Measurements from ENCODE around the gene RAB7B. TPM values are rescaled to one million over a fixed set of nuclear protein-coding genes. Genes with fewer than 3 reads are reported as not detected.

RAB7B gene
- total RNA-seq, 1 donor from 2014 or later = 0.78 TPM

DNA sequence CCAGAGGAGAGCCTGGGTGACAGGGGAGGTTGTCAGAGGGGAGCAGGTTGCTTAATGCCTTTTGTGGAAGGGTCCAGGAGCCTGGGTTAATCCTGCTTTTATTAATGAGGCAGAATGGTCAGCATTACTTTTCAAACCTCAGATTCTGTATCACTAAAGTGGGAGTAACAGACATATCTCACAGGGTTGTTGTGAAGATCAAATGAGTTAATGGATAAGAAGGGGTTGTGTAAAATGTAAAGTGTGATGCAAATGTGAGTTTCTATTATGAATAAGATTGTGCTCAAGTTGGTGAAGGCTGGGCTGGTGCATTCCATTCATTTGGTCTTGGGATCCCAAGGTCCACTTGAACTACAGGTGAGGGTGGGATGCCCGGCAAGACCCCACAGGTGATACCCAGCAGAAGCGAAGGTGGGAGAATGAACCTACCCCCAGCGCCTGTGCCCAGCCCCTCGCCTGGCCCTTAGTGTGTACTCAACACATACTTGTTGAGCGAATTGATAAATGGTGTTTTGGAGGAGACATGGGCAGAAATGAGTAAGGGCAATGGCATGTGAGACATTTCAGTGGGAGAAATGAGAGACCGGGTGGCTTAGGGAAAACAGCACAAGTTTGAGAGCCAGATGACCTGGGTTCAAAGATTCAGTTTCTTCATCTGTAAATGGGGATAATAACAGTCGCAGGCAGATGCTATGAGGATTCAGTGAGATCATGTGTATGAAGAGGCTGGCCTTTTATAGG is 66.2 kb downstream of the RAB7B start:
- H3K4me3 Mint-ChIP-seq (ENCODE audit: unreplicated experiment) = no peak overlapping the region
- no peak overlapping the region for H3K27ac Mint-ChIP-seq (ENCODE audit: unreplicated experiment)
- H3K9me3 Mint-ChIP-seq (ENCODE audit: unreplicated experiment) = no peaks in the 10 kb centered on the region
- H3K4me1 Mint-ChIP-seq (ENCODE audit: unreplicated experiment) = no peaks in the 10 kb centered on the region
- no peaks in the 10 kb centered on the region for H3K36me3 Mint-ChIP-seq (ENCODE audit: unreplicated experiment)
- DNase-seq (ENCODE audit: extremely low spot score, unreplicated experiment) = no peak
- no peak for TF ChIP-seq CTCF (IDR thresholded peaks at IDR 0.05)
- H3K27me3 Mint-ChIP-seq (ENCODE audit: unreplicated experiment) = peaks cover 15% of the 10 kb centered on the region

GRCh38 chr1:205936311-205936710 is 66.9 kb downstream of the RAB7B start:
- DNase-seq (ENCODE audit: extremely low spot score, unreplicated experiment) = no peak
- no peak overlapping the region for H3K4me3 Mint-ChIP-seq (ENCODE audit: unreplicated experiment)
- no peaks in the 10 kb centered on the region for H3K9me3 Mint-ChIP-seq (ENCODE audit: unreplicated experiment)
- TF ChIP-seq CTCF (IDR thresholded peaks at IDR 0.05) = no peak
- no peaks in the 10 kb centered on the region for H3K4me1 Mint-ChIP-seq (ENCODE audit: unreplicated experiment)
- H3K27me3 Mint-ChIP-seq (ENCODE audit: unreplicated experiment) = peaks cover 8% of the 10 kb centered on the region
- no peak overlapping the region for H3K27ac Mint-ChIP-seq (ENCODE audit: unreplicated experiment)
- no peaks in the 10 kb centered on the region for H3K36me3 Mint-ChIP-seq (ENCODE audit: unreplicated experiment)

GRCh38 chr1:205935869-205936268 is 67.3 kb downstream of the RAB7B start:
- H3K4me1 Mint-ChIP-seq (ENCODE audit: unreplicated experiment) = no peaks in the 10 kb centered on the region
- peaks cover 11% of the 10 kb centered on the region for H3K27me3 Mint-ChIP-seq (ENCODE audit: unreplicated experiment)

GRCh38 chr1:205934788-205935187 is 68.4 kb downstream of the RAB7B start:
- Mint-ChIP-seq H3K27me3 (ENCODE audit: unreplicated experiment) (peaks cover 12% of the 10 kb centered on the region), H3K27ac (ENCODE audit: unreplicated experiment) (no peak overlapping the region), H3K36me3 (ENCODE audit: unreplicated experiment) (no peaks in the 10 kb centered on the region), H3K4me1 (ENCODE audit: unreplicated experiment) (no peaks in the 10 kb centered on the region), H3K9me3 (ENCODE audit: unreplicated experiment) (no peaks in the 10 kb centered on the region), H3K4me3 (ENCODE audit: unreplicated experiment) (no peak overlapping the region)
- no peak for TF ChIP-seq CTCF (IDR thresholded peaks at IDR 0.05)
- DNase-seq (ENCODE audit: extremely low spot score, unreplicated experiment) = no peak

More at GRCh38 chr1:205935869-205936268, 67.3 kb downstream of the RAB7B start:
- Mint-ChIP-seq H3K27ac (ENCODE audit: unreplicated experiment) (no peak overlapping the region), H3K9me3 (ENCODE audit: unreplicated experiment) (no peaks in the 10 kb centered on the region), H3K36me3 (ENCODE audit: unreplicated experiment) (no peaks in the 10 kb centered on the region), H3K4me3 (ENCODE audit: unreplicated experiment) (no peak overlapping the region)
- DNase-seq (ENCODE audit: extremely low spot score, unreplicated experiment) = no peak
- TF ChIP-seq CTCF (IDR thresholded peaks at IDR 0.05) = no peak

DNA sequence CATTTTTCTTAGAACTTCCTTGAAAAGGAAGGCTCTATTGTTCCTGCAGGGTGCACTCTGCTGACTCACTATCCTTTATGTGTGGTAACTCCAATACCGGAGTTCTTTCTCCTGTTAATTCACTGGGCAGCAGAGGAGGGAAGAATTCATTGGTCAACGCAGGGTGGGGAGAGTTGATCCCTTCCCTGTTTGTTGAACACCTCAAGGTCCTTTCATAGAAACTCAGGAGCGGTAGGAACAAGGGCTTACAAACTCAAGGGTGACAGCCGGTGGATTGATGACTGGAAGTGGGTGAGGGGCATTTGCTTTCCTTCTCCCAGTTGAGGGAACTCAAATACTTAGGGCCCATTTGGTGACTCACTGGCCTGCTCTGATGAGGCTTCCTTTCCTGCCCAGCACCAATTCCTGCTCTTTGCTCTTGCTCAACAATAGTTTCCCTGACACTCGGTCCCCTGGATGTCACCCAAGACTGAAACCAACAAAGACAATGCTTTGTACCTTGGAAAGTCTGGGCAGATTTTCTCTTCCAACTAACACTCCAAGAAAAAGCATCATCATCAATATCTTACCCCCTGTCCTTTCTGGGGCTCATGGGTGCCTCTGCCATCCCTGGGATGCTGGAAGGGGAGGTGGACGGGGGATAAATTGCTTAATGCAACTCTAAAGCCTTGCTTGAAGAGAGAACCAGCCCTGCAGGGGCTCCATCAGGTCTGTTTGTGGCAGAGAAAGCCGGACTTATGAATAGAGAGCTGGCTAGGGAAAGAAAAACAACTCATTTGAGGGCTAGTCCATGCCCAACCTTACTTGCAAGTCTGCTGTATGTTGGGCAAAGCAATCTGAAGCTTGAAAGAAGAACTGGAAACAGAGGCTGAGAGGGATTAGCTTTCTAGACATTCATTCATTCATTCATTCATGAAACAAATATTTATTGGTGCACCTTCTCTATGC is 69.2 kb downstream of the RAB7B start:
- peaks cover 12% of the 10 kb centered on the region for H3K27me3 Mint-ChIP-seq (ENCODE audit: unreplicated experiment)
- no peaks in the 10 kb centered on the region for H3K9me3 Mint-ChIP-seq (ENCODE audit: unreplicated experiment)
- no peaks in the 10 kb centered on the region for H3K4me1 Mint-ChIP-seq (ENCODE audit: unreplicated experiment)
- no peaks in the 10 kb centered on the region for H3K36me3 Mint-ChIP-seq (ENCODE audit: unreplicated experiment)
- DNase-seq (ENCODE audit: extremely low spot score, unreplicated experiment) = no peak
- no peak for TF ChIP-seq CTCF (IDR thresholded peaks at IDR 0.05)
- H3K4me3 Mint-ChIP-seq (ENCODE audit: unreplicated experiment) = no peak overlapping the region
- H3K27ac Mint-ChIP-seq (ENCODE audit: unreplicated experiment) = no peak overlapping the region
